Subcutaneous abdominal adipose tissue (tissue), 5 donors: ENCODE measurements around the gene LTBP4.

Experiments used
- H3K27ac ChIP-seq: one replicate; pipeline ENCODE4 v1.7.0; 2013; ENCODE audit warnings: low read depth, mild to moderate bottlenecking, inconsistent platforms, low read length, moderate library complexity
- H3K27me3 ChIP-seq, 5 donors: one replicate each; pipeline ENCODE4 v1.7.0; 2013; ENCODE audit warnings: low read length in 5 of 5, inconsistent platforms in 1 of 5; ENCODE audit not compliant: control insufficient read depth in 5 of 5, insufficient read depth in 4 of 5
- H3K36me3 ChIP-seq, 5 donors: one replicate each; pipeline ENCODE4 v1.7.0; 2013; ENCODE audit warnings: low read length in 5 of 5; ENCODE audit not compliant: control insufficient read depth in 5 of 5, insufficient read depth in 5 of 5
- H3K4me1 ChIP-seq, 5 donors: one replicate each; pipeline ENCODE4 v1.7.0; 2013; ENCODE audit warnings: low read length in 5 of 5, mild to moderate bottlenecking in 3 of 5, moderate library complexity in 1 of 5; ENCODE audit not compliant: control insufficient read depth in 5 of 5, insufficient read depth in 5 of 5
- H3K4me3 ChIP-seq, 5 donors: one replicate each; pipeline ENCODE4 v1.7.0; 2013; ENCODE audit warnings: low read length in 5 of 5, low read depth in 1 of 5
- H3K9ac ChIP-seq, 5 donors: one replicate each; pipeline ENCODE4 v1.7.0; 2013; ENCODE audit warnings: low read length in 5 of 5, mild to moderate bottlenecking in 4 of 5, moderate library complexity in 3 of 5
- H3K9me3 ChIP-seq, 5 donors: one replicate each; pipeline ENCODE4 v1.7.0; 2013; ENCODE audit warnings: low read length in 5 of 5; ENCODE audit not compliant: control insufficient read depth in 5 of 5
- donor health status: healthy.
- donor health status: healthy.
- donor health status: healthy.
- donor health status: healthy.
- donor health status: healthy.

LTBP4 gene

GRCh38 chr19:40565355-40565754 is 35.8 kb upstream of the LTBP4 start:
- H3K27me3 ChIP-seq, result peaks cover 20 to 41% (median 32%) of the 10 kb centered on the region in 5 donors
- no peak overlapping the region for H3K4me3 ChIP-seq
- no peak overlapping the region for H3K27ac ChIP-seq
- H3K4me1 ChIP-seq, result peaks cover 0 to 14% (median 10%) of the 10 kb centered on the region in 5 donors
- peaks cover 0 to 3% (median 0%) of the 10 kb centered on the region in 5 donors for H3K36me3 ChIP-seq
- no peaks in the 10 kb centered on the region for H3K9me3 ChIP-seq
- H3K9ac ChIP-seq, result no peak overlapping the region

GRCh38 chr19:40565910-40566495 is 35.2 kb upstream of the LTBP4 start:
- Histone ChIP-seq H3K4me1 (peaks cover 0 to 14% (median 10%) of the 10 kb centered on the region in 5 donors), H3K9me3 (no peaks in the 10 kb centered on the region), H3K4me3 (no peak overlapping the region), H3K27me3 (peaks cover 20 to 37% (median 32%) of the 10 kb centered on the region in 5 donors), H3K9ac (no peak overlapping the region), H3K27ac (no peak overlapping the region), H3K36me3 (no peaks in the 10 kb centered on the region)

DNA sequence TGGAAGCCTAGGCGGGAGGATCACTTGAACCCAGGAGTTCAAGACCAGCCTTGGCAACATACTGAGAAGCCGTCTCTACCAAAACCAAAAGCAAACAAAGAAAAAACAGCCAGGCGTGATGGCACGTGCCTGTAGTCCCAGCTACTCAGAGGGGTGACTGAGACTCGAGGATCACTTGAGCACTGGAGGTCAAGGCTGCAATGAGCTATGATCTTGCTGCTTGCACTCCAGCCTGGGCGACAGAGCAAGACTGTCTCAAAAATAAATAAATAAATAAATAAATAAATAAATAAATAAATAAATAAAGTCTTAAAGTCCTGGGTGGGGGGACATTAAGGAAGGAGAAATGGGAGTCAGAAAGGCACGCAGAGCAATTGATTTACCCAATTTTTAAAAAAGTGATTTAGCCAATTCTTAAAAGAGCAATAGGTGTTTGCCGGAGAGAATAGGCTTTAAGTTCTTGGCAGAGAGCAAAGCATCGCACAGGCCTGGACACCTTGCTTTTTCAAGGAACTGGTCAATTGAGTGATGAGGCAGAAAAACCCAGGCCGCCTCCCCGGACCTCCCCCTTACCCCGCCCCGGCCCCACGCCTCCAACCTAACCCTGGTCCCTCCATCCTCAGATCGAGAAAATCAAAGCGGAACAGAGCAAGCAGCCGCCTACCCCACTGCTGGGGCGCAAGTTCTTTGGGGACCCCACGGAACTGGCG is 34.0 kb upstream of the LTBP4 start:
- no peak overlapping the region for H3K27ac ChIP-seq
- no peaks in the 10 kb centered on the region for H3K9me3 ChIP-seq
- H3K9ac ChIP-seq, result no peak overlapping the region
- peaks cover 20 to 37% (median 28%) of the 10 kb centered on the region in 5 donors for H3K27me3 ChIP-seq
- H3K4me3 ChIP-seq, result no peak overlapping the region
- H3K36me3 ChIP-seq, result no peaks in the 10 kb centered on the region
- peaks cover 0 to 14% (median 10%) of the 10 kb centered on the region in 5 donors for H3K4me1 ChIP-seq

GRCh38 chr19:40567750-40568494 is 33.2 kb upstream of the LTBP4 start:
- Histone ChIP-seq H3K4me1 (peaks cover 0 to 14% (median 10%) of the 10 kb centered on the region in 5 donors), H3K27me3 (peaks cover 20 to 37% (median 28%) of the 10 kb centered on the region in 5 donors), H3K4me3 (no peak overlapping the region), H3K9ac (no peak overlapping the region), H3K27ac (no peak overlapping the region), H3K9me3 (no peaks in the 10 kb centered on the region), H3K36me3 (no peaks in the 10 kb centered on the region)

DNA sequence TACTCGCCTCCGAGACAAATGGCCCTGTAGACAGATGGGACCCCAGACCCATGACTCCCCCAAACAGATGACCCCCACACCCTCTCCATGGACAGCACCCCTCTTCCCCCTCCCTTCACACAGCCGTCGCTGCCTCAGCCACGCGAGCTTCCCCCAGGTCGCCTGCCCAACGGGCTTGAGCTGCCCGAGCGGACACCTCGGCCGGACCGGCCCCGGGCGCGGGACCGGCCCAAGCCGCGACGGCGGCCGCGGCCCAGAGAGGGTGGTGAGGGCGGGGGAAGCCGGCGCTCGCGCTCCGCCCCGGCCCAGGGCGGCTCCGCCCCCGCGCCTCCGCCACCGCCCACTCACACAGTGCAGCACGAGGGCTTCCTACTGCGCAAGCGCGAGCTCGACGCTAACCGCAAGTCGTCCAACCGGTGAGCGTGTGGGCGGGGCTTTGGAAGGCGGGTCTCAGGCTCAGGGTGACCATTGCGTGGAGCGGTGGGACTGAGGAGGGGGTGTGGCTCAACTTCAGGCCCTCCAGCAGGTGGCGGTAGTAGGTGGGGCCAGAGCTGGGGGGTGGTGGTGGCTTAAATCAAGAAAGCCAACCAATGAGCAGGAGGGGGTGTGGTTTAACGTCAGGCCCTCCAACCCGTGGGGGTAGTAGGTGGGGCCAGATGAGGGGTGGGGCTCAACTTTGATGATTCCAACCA is 30.7 kb upstream of the LTBP4 start:
- peaks cover 0 to 14% (median 10%) of the 10 kb centered on the region in 5 donors for H3K4me1 ChIP-seq
- H3K9ac ChIP-seq, result peak overlapping the region in 3 of 5 donors; percentile 68 to 73 (median 72)
- no peak overlapping the region for H3K27ac ChIP-seq
- peak overlapping the region; percentile 50 to 64 (median 57) for H3K4me3 ChIP-seq
- peaks cover 17 to 27% (median 24%) of the 10 kb centered on the region in 5 donors for H3K27me3 ChIP-seq
- no peaks in the 10 kb centered on the region for H3K9me3 ChIP-seq
- no peaks in the 10 kb centered on the region for H3K36me3 ChIP-seq

DNA sequence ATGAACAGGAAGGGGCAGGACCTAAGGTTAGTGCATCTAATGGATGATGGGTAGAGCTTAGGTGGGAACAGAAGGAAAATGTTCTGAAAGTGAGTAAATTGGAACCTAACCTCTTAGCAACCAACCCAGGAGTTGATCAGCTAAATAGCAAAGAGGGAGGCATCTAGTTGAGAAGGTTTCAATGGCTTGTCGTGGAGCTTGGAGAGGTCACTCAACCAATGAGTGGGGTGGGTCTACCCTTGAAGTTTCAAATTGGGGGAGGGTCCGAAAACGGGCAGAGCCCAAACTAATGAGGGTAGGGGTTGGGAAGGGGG is 30.2 kb upstream of the LTBP4 start:
- H3K27ac ChIP-seq, result no peak overlapping the region
- peaks cover 0 to 16% (median 12%) of the 10 kb centered on the region in 5 donors for H3K4me1 ChIP-seq
- no peak overlapping the region for H3K9ac ChIP-seq
- no peaks in the 10 kb centered on the region for H3K9me3 ChIP-seq
- H3K36me3 ChIP-seq, result no peaks in the 10 kb centered on the region
- peak overlapping the region in 2 of 5 donors; percentile 48 to 64 for H3K4me3 ChIP-seq
- H3K27me3 ChIP-seq, result peaks cover 12 to 22% (median 19%) of the 10 kb centered on the region in 5 donors

GRCh38 chr19:40571831-40572495 is 29.2 kb upstream of the LTBP4 start:
- H3K4me1 ChIP-seq, result peaks cover 0 to 19% (median 15%) of the 10 kb centered on the region in 5 donors
- H3K27ac ChIP-seq, result no peak overlapping the region
- no peak overlapping the region for H3K9ac ChIP-seq
- no peak overlapping the region for H3K4me3 ChIP-seq
- no peaks in the 10 kb centered on the region for H3K9me3 ChIP-seq
- no peaks in the 10 kb centered on the region for H3K36me3 ChIP-seq
- H3K27me3 ChIP-seq, result peaks cover 8 to 14% (median 12%) of the 10 kb centered on the region in 5 donors

DNA sequence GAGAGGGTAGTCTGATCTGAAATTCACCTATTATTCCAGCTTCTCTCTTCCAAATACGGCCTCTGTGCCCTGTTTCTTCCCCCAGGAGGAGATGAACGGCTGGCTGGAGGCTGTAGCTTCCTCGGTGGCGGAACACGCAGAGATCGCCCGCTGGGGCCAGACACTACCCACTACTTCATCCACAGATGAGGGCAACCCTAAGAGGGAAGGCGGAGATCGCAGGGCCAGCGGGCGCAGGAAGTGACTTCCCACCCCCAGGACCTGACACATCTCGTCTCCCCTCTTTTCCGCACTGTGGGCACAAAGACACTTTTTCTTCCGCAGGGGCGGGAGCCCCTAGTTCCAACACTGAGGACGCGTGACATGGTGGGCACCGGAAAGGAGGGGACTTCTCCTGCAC is 25.8 kb upstream of the LTBP4 start:
- H3K27ac ChIP-seq, result no peak overlapping the region
- no peaks in the 10 kb centered on the region for H3K27me3 ChIP-seq
- H3K9ac ChIP-seq, result no peak overlapping the region
- H3K9me3 ChIP-seq, result no peaks in the 10 kb centered on the region
- peaks cover 3 to 22% (median 15%) of the 10 kb centered on the region in 5 donors for H3K4me1 ChIP-seq
- no peak overlapping the region for H3K4me3 ChIP-seq
- H3K36me3 ChIP-seq, result peaks cover 0 to 8% (median 5%) of the 10 kb centered on the region in 5 donors

- Histone ChIP-seq H3K4me3 (peak overlapping the region; percentile 61 to 89 (median 84)), H3K9ac (peak overlapping the region in 1 of 5 donors; percentile 35), H3K9me3 (no peaks in the 10 kb centered on the region), H3K36me3 (peaks cover 0 to 15% (median 10%) of the 10 kb centered on the region in 5 donors), H3K4me1 (peaks cover 3 to 21% (median 15%) of the 10 kb centered on the region in 5 donors), H3K27ac (no peak overlapping the region), H3K27me3 (no peaks in the 10 kb centered on the region)
Measured at GRCh38 chr19:40576151-40576584, 25.0 kb upstream of the LTBP4 start.
